ENCODE measurements around the gene DIPK2A.

Gene DIPK2A

GRCh38 chr3:143973259-143974021, 1.8 kb downstream of the DIPK2A start:
- in situ Hi-C loops (cut with HindIII; ENCODE audit: low sequenced_read_pairs): no loop called here
- DNase-seq (ENCODE audit: low read depth, low spot score): peak; percentile 86
- TF ChIP-seq CTCF (IDR thresholded peaks at IDR 0.05; ENCODE audit: low read depth, low read length): no peak

GRCh38 chr3:143974271-143975238, 2.9 kb downstream of the DIPK2A start:
- peak; percentile 33 for DNase-seq (ENCODE audit: low read depth, low spot score)
- in situ Hi-C loops (cut with HindIII; ENCODE audit: low sequenced_read_pairs): no loop called here
- H3K4me3 ChIP-seq (ENCODE audit: low read depth, low read length): peak overlapping the region; percentile 79
- no peak for TF ChIP-seq CTCF (IDR thresholded peaks at IDR 0.05; ENCODE audit: low read depth, low read length)

More at GRCh38 chr3:143973259-143974021, 1.8 kb downstream of the DIPK2A start:
- peak overlapping the region; percentile 79 for H3K4me3 ChIP-seq (ENCODE audit: low read depth, low read length)

- no peak overlapping the region for H3K4me3 ChIP-seq (ENCODE audit: low read depth, low read length)
- peak; percentile 81 for DNase-seq (ENCODE audit: low read depth, low spot score)
- TF ChIP-seq CTCF (IDR thresholded peaks at IDR 0.05; ENCODE audit: low read depth, low read length): peak; percentile 52
- in situ Hi-C loops (cut with HindIII; ENCODE audit: low sequenced_read_pairs): no loop called here
Observed at GRCh38 chr3:143975554-143976152, 4.0 kb downstream of the DIPK2A start.

GRCh38 chr3:143977341-143978262, 6.0 kb downstream of the DIPK2A start:
- H3K4me3 ChIP-seq (ENCODE audit: low read depth, low read length): no peak overlapping the region
- in situ Hi-C loops (cut with HindIII; ENCODE audit: low sequenced_read_pairs): no loop called here
- peak; percentile 55 for DNase-seq (ENCODE audit: low read depth, low spot score)
- TF ChIP-seq CTCF (IDR thresholded peaks at IDR 0.05; ENCODE audit: low read depth, low read length): no peak

GRCh38 chr3:143978263-143978631, 6.6 kb downstream of the DIPK2A start:
- H3K4me3 ChIP-seq (ENCODE audit: low read depth, low read length): no peak overlapping the region

More at GRCh38 chr3:143978263-143978631, 6.6 kb downstream of the DIPK2A start:
- DNase-seq (ENCODE audit: low read depth, low spot score): no peak
- no peak for TF ChIP-seq CTCF (IDR thresholded peaks at IDR 0.05; ENCODE audit: low read depth, low read length)
- in situ Hi-C loops (cut with HindIII; ENCODE audit: low sequenced_read_pairs): no loop called here

Data from astrocyte of the spinal cord (primary cell).